LoVo (cell line): ENCODE measurements around the gene XIRP2.
"Not testable (repeated sequence)": the region's sequence is repeated elsewhere in the genome, so short reads cannot be mapped to it uniquely, and the experiment has no call there.

Experiments used
- DNase-seq: peaks from one replicate; pipeline ENCODE4 v3.0.0-alpha.2; 2016; ENCODE audit warnings: low spot score

Gene XIRP2

DNA sequence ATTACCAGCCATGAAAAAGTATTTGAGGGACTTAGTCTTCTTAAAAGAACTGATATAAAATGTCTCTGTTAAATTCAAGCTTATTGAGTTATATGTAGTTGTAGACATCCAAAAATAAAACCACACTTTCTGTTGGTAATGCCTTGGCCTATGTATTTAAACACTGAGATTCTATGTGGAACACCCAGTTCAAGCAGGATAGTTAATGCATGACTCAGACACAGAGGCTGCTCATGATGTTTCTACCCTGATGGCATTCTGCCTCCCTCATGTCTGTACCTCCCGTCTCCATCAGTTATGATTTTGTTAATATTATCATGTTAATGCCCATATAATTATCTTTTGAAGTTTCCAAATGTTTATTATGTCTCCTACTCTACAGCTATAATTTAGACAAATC lies 164.5 kb downstream of the XIRP2 start:
- no peak for DNase-seq

DNA sequence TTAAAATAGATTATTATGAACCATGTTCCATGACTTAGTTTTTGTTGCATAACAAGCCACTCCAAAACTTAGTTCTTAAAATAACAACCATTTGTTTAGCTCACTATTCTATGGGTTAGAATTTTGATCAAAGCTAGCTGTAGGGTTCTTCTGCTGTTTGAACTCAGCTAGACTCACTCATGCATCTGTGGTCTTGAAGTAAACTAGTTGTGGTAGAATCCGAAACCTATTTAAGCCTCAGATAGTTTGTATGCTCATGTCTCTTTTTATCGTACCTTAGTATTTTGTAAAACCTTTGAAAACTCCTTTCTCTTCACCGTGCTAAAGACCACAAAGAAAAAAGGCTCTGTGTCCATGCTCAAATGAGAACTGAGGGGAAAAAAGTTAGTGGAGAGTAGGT lies 166.6 kb downstream of the XIRP2 start:
- DNase-seq: no peak

DNA sequence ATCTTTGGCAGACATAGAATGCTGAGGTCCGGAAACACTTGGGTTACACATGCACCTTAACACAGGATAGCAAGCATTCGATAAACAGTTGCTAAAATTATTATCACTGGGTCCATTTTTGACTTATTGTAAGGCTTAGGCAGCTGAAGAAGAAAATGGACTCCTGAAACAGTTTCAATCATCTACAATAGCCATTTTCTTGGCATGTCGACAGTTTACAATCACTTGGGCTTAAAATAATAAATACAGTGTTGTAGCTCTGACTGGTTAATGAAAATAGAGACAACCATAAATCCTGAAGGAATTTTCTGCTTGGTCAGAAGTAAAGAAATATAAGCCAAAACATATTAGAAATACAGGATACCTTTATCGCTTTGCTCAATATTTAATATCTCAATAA lies 169.2 kb downstream of the XIRP2 start:
- no peak for DNase-seq

DNA sequence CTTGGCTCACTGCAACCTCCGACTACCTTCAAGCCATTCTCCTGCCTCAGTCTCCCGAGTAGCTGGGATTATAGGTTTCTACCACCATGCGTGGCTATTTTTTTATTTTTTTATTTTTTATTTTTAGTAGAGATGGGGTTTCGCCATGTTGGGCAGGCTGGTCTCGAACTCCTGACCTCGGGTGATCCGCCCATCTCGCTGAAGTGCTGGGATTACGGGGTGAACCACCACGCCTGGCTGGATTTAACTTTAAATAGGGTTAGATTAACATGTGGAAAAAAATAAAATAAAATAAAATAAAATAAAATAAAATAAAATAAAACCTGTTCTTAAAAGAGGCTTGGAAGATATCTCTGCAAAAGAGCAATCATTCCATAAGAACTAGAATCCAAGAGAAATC lies 170.9 kb downstream of the XIRP2 start:
- no peak for DNase-seq

DNA sequence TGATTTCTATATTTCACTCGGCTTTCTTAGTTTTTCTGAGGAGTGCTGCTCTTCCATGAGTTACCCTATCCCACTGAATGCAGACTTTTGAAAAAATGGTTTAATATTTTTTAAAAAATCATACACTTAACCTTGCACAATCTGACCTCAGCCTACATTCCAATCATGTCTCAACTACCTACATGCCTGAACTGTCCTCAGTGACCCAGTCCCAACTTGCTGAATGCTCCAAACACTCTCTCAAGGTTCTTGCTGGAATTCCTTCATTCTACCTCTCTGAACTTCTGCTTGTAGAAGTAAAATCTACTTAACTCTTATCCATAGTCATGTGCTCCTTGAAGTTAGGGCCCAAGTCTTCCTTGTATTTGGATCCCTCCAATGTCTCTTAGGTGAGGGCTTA lies 181.6 kb downstream of the XIRP2 start:
- DNase-seq: no peak

DNA sequence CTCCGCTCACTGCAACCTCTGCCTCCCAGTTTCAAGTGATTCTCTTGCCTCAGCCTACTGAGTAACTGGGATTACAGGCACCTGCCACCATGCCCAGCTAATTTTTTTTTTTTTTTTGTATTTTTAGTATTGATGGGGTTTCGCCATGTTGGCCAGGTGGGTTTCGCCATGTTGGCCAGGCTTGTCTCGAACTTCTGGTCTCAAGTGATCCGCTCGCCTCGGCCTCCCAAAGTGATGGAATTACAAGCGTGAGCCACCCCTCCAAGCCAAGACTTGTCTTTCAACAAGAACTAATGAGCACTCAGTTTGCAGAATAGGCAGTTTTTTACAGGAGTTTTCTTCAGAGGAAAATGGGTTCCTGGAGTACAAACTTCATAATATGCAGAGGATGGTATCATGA lies 187.4 kb downstream of the XIRP2 start:
- DNase-seq: not testable (repeated sequence)

DNA sequence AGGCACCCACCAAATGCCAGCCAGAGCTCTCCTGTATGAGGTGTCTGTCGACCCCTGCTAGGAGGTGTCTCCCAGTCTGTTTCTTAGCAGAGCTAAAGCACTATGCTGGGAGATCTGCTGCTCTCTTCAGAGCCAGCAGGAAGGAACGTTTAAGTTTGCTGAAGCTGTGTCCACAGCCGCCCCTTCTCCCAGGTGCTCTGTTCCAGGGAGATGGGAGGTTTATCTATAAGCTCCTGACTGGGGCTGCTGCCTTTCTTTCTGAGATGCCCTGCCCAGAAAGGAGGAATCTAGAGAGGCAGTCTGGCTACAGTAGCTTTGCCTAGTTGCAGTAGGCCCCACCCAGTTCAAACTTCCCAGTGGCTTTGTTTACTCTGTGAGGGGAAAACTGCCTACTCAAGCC lies 210.7 kb downstream of the XIRP2 start:
- DNase-seq: not testable (repeated sequence)

DNA sequence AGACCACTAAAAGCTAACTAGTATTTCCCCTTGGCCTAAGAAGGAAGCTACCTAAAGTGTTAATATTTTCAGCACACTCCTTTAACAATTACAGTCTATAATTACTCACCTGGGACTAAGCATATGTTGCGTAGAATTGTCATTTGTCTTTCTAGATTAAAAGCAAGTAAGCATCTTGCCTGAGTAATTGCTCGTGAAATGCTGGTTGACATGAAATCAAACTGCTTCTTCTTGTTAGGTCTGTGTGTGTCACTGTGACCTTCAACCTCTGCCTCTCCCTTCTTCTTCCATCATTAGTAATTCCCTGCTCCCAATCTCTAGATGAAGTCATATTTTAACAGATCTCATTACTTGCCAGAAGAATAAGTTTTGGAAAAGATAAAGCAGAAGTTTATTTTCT lies 212.2 kb downstream of the XIRP2 start:
- DNase-seq: no peak

DNA sequence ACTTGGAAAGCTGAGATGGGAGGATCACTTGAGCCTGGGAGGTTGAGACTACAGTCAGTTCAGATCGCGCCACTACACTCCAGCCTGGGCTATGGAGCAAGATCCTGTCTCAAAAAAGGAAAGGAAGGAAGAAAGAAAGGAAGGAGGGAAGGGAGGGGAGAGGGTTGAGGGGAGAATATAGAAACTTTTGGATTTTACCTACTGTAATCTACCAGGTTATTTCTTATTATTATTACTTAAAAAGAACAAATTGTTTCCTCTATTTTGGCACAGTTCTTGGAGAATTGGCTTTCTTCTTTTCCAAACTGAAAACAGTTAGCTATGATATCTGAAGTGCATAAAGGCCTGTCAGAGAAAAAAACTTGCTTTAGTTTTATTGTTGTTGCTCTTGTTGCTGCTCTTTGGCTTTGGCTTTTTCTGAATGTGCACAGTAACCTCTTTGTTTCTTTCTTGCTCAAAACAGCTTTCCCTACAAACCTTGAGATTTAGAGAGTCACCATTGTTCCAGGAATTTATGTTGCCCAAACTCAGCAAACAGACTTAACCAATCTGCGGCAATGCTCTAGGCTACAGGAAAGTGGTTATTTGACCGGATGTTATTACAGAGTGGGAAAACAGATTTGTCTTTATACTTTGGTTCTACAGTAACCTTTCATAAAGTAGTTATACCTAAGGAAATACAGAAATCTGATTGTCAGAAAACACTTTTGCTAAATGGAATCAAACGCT lies 214.9 kb downstream of the XIRP2 start:
- no peak for DNase-seq

DNA sequence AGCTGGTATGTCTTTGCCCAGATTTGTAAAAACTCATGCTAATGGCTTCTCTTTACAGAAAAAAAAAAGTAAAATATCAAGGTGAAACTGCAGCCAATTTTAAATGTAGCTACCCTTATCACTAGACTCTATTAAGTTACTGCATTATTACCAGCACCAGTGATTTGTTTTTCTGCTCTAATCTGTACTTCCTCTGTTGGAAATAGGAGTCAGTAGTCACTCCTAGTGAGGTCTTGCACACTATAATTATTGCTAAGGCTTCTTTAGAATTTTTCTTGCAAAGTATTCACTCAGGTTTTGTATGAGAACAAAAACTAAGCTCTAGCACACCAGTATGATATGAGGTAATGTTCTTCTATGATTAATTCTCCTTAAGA lies 215.5 kb downstream of the XIRP2 start:
- DNase-seq: no peak

DNA sequence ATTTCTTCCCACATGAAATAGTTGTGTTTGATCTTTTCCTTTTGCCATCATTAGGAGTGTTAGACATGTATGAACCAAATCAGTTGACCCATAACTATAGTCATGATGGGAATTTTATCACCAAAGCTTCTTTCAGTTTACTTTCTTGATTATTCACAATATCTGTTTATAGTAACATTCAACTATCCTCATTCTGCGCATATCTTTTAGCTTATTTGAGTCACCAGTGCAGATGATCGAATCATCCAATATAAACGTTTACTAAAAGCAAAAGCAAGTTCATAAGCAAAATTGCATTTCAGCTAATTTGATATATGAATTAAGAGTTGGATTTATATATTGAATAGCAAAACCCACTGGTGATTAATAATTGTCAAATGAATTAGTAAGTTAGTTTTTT lies 216.4 kb downstream of the XIRP2 start:
- no peak for DNase-seq

DNA sequence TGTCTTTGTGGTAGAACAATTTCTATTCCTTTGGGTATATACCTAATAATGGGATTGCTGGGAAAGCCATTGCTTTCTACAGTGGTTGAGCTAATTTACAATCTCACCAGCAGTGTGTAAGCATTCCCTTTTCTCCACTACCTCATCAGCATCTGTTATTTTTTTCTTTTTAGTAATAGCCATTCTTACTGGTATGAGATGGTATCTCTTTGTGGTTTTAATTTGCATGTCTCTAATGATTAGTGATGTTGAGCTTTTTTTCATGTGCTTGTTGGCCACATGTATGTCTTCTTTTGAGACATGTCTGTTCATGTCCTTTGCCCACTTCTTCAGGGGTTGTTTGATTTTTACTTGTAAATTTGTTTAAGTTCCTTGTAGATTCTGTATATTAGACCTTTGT lies 221.4 kb downstream of the XIRP2 start:
- DNase-seq: not testable (repeated sequence)

DNA sequence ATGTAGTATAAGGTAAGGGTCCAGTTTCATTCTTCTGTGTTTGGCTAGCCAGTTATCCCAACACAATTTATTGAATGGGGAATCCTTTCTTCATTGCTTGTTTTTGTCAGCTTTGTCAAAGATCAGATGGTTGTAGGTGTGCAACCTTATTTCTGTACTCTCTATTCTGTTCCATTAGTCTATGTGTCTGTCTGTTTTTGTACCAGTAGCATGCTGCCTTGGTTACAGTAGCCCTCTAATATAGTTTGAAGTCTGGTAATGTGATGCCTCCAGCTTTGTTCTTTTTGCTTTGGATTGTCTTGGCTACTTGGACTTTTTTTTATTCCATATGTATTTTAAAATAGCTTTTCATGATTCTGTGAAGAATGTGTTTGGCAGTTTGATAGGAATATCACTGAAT lies 222.1 kb downstream of the XIRP2 start:
- no peak for DNase-seq

DNA sequence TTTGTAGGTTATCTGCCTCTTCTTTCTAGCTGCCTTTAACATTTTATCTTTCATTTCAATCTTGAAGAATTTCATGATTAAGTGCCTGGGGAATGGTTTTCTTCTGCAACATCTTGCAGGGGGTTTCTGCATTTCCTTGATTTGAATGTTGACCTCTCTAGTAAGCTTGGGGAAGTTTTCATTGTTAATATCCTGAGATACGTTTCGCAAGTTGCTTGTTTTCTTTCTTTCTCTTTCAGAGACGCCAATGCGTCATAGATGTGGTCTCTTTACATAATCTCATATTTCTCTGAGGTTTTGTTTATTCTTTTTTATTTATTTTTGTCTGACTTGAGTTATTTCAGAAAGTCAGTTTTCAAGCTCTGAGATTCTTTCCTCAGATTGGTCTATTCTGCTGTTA lies 225.7 kb downstream of the XIRP2 start:
- DNase-seq: no peak

DNA sequence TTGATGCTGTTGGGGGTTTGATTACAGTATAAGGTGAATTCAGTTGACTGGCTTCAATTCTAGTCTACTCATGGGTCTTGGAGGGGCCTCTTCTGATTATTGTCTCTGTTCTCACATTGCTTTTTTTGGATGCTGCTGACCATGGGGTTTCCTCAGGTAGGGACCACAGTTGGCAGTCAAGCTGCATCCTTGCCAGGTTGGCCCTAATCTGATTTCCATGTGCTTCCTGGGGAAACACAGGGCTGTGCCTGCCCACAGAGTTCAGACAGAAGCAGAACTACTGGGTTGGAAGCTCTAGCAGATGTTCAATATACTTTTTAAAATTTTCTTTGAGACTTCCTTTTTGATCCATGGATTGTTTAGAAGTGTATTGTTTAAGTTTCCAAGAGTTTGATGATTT lies 227.3 kb downstream of the XIRP2 start:
- DNase-seq: no peak

DNA sequence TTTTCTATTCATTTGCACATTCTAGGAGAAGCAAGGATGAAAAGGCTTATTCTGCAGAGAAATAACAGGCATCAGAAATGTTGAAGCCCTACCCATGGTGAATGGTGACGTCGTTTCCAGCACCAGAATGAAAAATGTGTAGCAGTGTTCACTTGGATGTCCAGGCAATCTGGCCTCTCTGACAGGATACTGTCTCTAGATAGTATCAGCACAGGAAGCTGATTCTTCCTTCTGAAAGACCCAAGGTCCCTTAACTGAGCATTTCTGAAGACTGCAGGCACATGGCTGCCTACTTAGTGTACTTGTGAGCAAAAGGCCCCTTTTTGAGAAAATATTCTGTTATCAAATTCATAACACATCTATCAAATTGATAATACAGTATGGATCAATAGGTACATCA lies 234.1 kb downstream of the XIRP2 start:
- no peak for DNase-seq

DNA sequence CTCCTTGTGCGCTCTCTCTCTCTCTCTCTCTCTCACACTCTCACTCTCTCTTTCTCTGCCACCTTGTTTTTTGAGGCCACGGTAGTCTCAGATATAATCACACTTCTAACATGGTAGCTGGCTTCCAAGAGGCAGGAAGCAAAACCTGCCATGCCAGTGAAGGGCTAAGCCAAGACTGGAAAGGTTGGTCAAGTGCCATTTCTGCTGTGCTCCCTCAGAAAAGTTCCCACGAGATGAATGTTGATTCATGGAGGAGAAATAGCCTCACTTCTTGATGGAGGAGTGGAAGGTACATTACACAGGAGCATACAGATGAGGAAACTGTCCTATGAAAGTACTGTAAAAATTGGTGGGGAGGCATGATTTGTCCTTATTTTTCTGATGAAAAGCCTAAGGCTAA lies 237.9 kb downstream of the XIRP2 start:
- no peak for DNase-seq

DNA sequence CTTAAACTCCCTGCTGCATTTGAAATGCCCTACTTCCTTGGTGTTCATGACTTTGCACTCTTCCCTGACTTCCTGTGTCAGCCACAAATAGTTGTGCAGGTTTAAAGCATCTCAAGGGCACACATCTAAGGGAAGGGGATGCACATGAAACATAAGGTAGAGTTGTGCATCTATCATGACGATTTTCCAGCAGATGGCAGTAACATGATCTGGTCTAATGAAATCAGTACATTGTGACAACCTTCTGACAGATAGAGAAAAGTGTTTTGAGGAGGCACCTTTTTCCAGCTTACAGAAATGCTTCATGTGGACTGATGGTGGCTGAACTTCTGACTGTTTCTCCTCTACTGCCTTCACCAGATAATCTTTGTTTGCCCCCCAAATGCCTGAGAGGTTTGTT lies 238.9 kb downstream of the XIRP2 start:
- DNase-seq: no peak

DNA sequence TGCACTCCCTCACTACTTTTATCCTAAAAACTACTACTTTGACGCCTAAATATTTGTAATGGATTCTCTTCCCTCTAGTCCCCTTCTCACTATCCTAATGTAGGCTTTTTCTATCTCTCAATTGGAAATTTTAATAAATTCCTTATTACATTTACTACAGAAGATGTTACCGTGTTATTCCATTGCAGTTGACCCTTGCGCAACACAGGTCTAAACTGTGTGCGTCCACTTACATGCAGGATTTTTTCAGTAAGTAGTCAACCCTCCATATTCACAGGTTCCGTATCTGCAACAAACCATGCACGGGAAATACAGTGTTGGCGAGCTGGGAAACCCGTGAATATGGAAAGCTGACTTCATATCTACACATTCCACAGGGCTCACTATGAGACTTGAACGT lies 239.8 kb downstream of the XIRP2 start:
- no peak for DNase-seq

DNA sequence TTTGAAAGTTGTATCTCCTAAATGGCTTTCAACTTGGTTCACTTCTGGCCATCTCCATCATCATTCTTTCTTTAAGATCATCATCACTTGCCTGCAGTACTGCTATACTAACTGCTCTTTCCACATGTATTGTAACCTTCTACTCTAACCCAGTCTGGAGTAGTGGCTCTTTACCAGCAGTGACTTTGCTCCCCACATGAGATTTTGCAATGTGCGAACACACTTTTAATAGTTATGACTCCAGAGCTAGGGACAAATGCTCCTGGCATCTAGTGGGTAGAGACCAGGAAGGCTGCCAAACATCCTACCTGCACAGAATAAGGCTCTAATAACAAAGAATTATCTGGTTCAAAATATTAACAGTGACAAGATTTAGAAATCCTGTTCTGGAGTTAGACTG lies 243.8 kb downstream of the XIRP2 start:
- DNase-seq: no peak

DNA sequence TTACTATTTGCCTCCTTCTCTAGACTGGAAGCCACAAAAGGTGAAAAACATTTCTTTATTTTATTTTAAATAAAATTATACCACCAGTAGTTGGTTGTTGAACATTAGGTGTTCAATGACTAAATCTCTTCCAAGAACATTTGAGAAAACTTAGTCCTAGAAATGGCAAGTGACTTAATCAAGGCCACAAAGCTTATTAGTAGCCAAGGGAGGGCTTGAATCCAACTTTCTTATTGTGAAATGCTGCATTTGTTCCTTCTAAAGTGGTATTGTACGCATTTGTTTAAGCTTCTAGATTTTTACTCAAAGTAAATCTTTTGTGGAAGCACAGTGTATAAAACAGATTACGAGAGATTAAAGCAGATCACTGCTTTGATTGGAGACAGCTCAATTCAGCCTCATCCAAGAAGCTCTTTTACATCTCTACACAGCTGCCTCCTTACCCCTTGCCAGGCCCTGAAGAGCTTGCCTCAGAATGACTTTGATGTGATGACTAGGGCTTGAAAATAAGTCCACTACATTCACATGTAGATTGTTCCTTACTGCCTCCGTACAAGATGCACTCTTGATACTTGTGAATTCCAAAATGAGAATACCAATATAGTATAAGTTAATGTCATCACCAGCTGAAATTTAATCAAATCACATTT lies 244.8 kb downstream of the XIRP2 start:
- no peak for DNase-seq

DNA sequence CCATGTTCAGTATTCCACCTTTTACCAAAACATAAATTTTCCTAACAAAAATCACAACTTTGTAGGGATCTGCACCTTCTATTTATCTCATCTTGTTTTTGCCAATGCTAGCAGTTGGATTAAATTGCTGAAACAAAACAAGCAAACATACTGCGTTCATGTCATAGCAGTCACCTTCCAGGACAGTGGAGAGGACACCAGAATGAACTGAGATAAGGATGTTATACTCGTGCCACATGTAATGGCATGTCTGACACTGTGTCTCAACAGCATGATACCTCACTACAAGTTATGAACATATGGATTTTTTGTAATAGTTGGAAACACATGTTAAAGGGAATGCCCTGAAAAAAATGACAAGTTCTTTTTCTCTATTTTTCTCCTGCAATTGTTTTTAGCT lies 245.3 kb downstream of the XIRP2 start:
- DNase-seq: no peak

DNA sequence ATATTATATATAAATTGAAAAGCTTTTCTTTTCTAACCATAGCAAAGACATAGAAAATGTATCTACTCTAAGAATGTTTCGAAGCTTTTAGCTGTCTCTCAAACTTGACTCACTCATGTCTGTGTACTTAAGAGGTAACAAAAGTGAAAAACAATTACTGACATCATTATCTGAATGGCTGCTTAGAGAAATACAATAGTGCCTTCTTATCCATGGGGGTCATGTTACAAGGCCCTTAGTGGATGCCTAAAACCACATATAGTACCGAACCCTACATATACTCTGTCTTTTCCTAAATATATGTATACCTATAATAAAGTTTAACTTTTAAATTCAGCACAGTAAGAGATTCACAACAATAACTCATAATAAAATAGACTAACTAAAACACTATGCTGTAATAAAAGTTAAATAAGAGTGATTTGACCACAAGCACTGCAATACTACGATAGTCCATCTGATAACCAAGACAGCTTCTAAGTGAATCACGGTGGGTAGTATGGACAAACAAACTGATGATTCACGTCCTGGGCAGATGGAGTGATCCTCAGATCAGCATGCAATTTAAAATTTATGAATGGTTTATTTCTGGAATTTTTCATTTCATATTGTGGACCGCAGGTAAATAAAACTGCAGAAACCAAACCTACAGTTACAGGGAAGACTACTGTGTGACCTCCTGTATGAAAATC lies 246.2 kb downstream of the XIRP2 start:
- DNase-seq: no peak

DNA sequence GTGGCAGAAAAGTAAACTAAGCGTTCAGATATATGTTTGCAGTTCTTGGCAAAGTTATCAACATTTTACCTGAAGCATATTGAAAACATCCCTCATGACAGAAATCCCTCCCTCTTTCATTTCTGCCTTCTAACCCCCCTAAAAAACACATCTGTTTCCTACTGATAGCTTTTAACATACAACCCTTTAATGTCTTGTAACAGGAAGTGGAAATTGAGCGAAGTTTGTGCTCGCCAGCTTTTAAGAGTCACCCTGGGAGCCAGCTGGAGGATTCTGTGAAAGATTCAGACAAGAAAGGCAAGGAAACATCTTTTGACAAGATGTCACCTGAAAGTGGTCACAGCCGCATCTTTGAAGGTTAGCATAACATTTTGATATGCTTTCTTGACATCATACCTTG lies 247.4 kb downstream of the XIRP2 start:
- no peak for DNase-seq
